Peyer's patch (tissue), 4 donors: ENCODE results near the gene EZH1.

Experiments
- CTCF ChIP-seq, 6 experiments: fragments of 450-650 bp in 4 of 6; fragments of 200-600 bp in 2 of 6; sonication (generic) in 1 of 6; IDR thresholded peaks; one replicate each; pipeline ENCODE4 v1.5.1; 2017 to 2019; ENCODE audit warnings: antibody characterized with exemption in 6 of 6, mild to moderate bottlenecking in 3 of 6, moderate library complexity in 1 of 6
- POLR2A ChIP-seq, 2 donors: fragments of 450-650 bp; IDR thresholded peaks; one replicate each; pipeline ENCODE4 v1.5.1; 2017; ENCODE audit warnings: antibody characterized with exemption in 2 of 2, mild to moderate bottlenecking in 2 of 2, moderate library complexity in 2 of 2

GRCh38 chr17:42783791-42784138 is 38.9 kb upstream of the EZH1 start:
- TF ChIP-seq CTCF (IDR thresholded peaks at IDR 0.05) (no peak), POLR2A (IDR thresholded peaks at IDR 0.05) (no peak)
